ENCODE data around the gene ADIPOR2. TPM values are rescaled to one million over a fixed set of nuclear protein-coding genes. Genes with fewer than 3 reads are reported as not detected.
A peak's percentile ranks its signal among the peaks of the same experiment; 100 is the strongest.

The ADIPOR2 gene
- polyA plus RNA-seq, 3 donors: 3.9 to 14.6 (median 6.2) TPM

GRCh38 chr12:1821805-1822204 is 130.9 kb downstream of the ADIPOR2 start:
- DNase-seq: no peak
- H3K9me3 ChIP-seq (replicated peaks in 1 of 2; ENCODE audit: control insufficient read depth in 1 of 2, insufficient read depth in 1 of 2, low read length in 2 of 2): no peaks in the 10 kb centered on the region
- H2AFZ ChIP-seq (ENCODE audit: insufficient read depth, low read depth, low read length, poor library complexity, severe bottlenecking): no peak overlapping the region
- H3K79me2 ChIP-seq (ENCODE audit: insufficient read depth, low read length): no peaks in the 10 kb centered on the region
- no peaks in the 10 kb centered on the region for H3K36me3 ChIP-seq (replicated peaks in 1 of 2; ENCODE audit: control insufficient read depth in 1 of 2, insufficient read depth in 2 of 2, low read length in 2 of 2)
- Mint-ChIP-seq H3K4me3 (peak overlapping the region in 1 of 2 donors; percentile 42), H3K27me3 (ENCODE audit: low read depth in 3 of 3) (peaks cover 35 to 42% (median 37%) of the 10 kb centered on the region in 3 donors), H3K4me1 (peaks cover 12% of the 10 kb centered on the region), H3K9me3 (peaks cover 0 to 7% (median 3%) of the 10 kb centered on the region in 7 donors), H3K27ac (no peak overlapping the region), H3K36me3 (peaks cover 3% of the 10 kb centered on the region in 2 donors)
- intact Hi-C loops (cut with micrococcal nuclease): no loop called here
- H3K9ac ChIP-seq (ENCODE audit: insufficient read depth, low read length, poor library complexity, severe bottlenecking): no peak overlapping the region
- TF ChIP-seq CTCF (IDR thresholded peaks at IDR 0.05): no peak
- peaks cover 10 to 36% of the 10 kb centered on the region in 2 donors for H3K27me3 ChIP-seq (ENCODE audit: control insufficient read depth in 2 of 2, insufficient read depth in 2 of 2, low read length in 2 of 2)
- peaks cover 0 to 5% of the 10 kb centered on the region in 2 donors for H3K4me1 ChIP-seq (ENCODE audit: control insufficient read depth in 1 of 2, insufficient read depth in 2 of 2, low read length in 2 of 2)
- no peaks in the 10 kb centered on the region for H4K20me1 ChIP-seq (ENCODE audit: insufficient read depth, low read length)
- H3K4me2 ChIP-seq (replicated peaks; ENCODE audit: extremely low read depth, low read length, poor library complexity, severe bottlenecking): no peak overlapping the region
- H3K27ac ChIP-seq (ENCODE audit: low read depth in 1 of 2, low read length in 2 of 2): no peak overlapping the region
- 72% methylated on average over 2 of the region's 12 CpGs for WGBS (ENCODE audit: insufficient coverage)
- H3K4me3 ChIP-seq (replicated peaks in 1 of 3; ENCODE audit: low read depth in 2 of 3, low read length in 3 of 3): no peak overlapping the region

- H3K27ac Mint-ChIP-seq: no peak overlapping the region
- H3K4me1 Mint-ChIP-seq: peaks cover 12% of the 10 kb centered on the region
Measured at GRCh38 chr12:1822699-1823098, 131.8 kb downstream of the ADIPOR2 start.

More at GRCh38 chr12:1822699-1823098, 131.8 kb downstream of the ADIPOR2 start:
- no peak overlapping the region for H3K4me3 ChIP-seq (replicated peaks in 1 of 3; ENCODE audit: low read depth in 2 of 3, low read length in 3 of 3)
- no peak for DNase-seq
- H2AFZ ChIP-seq (ENCODE audit: insufficient read depth, low read depth, low read length, poor library complexity, severe bottlenecking): no peak overlapping the region
- H3K36me3 Mint-ChIP-seq: peaks cover 0 to 3% of the 10 kb centered on the region in 2 donors
- 91% methylated on average over 10 of the region's 11 CpGs for WGBS (ENCODE audit: insufficient coverage)
- peaks cover 0 to 5% of the 10 kb centered on the region in 2 donors for H3K4me1 ChIP-seq (ENCODE audit: control insufficient read depth in 1 of 2, insufficient read depth in 2 of 2, low read length in 2 of 2)
- no peak overlapping the region for H3K4me2 ChIP-seq (replicated peaks; ENCODE audit: extremely low read depth, low read length, poor library complexity, severe bottlenecking)
- H4K20me1 ChIP-seq (ENCODE audit: insufficient read depth, low read length): no peaks in the 10 kb centered on the region
- H3K9me3 ChIP-seq (replicated peaks in 1 of 2; ENCODE audit: control insufficient read depth in 1 of 2, insufficient read depth in 1 of 2, low read length in 2 of 2): no peaks in the 10 kb centered on the region
- peaks cover 10 to 36% of the 10 kb centered on the region in 2 donors for H3K27me3 ChIP-seq (ENCODE audit: control insufficient read depth in 2 of 2, insufficient read depth in 2 of 2, low read length in 2 of 2)
- H3K79me2 ChIP-seq (ENCODE audit: insufficient read depth, low read length): no peaks in the 10 kb centered on the region
- H3K27ac ChIP-seq (ENCODE audit: low read depth in 1 of 2, low read length in 2 of 2): no peak overlapping the region
- intact Hi-C loops (cut with micrococcal nuclease): no loop called here
- no peaks in the 10 kb centered on the region for H3K36me3 ChIP-seq (replicated peaks in 1 of 2; ENCODE audit: control insufficient read depth in 1 of 2, insufficient read depth in 2 of 2, low read length in 2 of 2)
- H3K27me3 Mint-ChIP-seq (ENCODE audit: low read depth in 3 of 3): peaks cover 35 to 41% (median 37%) of the 10 kb centered on the region in 3 donors
- H3K9me3 Mint-ChIP-seq: peaks cover 0 to 7% (median 2%) of the 10 kb centered on the region in 7 donors
- H3K4me3 Mint-ChIP-seq: peak overlapping the region in 1 of 2 donors; percentile 11
- TF ChIP-seq CTCF (IDR thresholded peaks at IDR 0.05): no peak
- no peak overlapping the region for H3K9ac ChIP-seq (ENCODE audit: insufficient read depth, low read length, poor library complexity, severe bottlenecking)
